Neuron (in vitro differentiated cells): ENCODE results near the gene TPH2.

ENCODE experiments used
- H2AFZ ChIP-seq: one replicate; pipeline ENCODE4 v1.6.1; 2013; ENCODE audit warnings: low read depth, mild to moderate bottlenecking, inconsistent platforms, low read length, moderate library complexity
- H3K27me3 ChIP-seq: one replicate; pipeline ENCODE4 v1.6.1; 2013; ENCODE audit warnings: low read length; ENCODE audit not compliant: insufficient read depth
- H3K36me3 ChIP-seq: one replicate; pipeline ENCODE4 v1.6.1; 2013; ENCODE audit warnings: low read length; ENCODE audit not compliant: insufficient read depth
- H3K4me1 ChIP-seq: one replicate; pipeline ENCODE4 v1.6.1; 2013; ENCODE audit warnings: low read length; ENCODE audit not compliant: insufficient read depth
- H3K4me3 ChIP-seq: 2 replicates; pipeline ENCODE4 v1.5.1; 2013; ENCODE audit warnings: mild to moderate bottlenecking, low read length, moderate library complexity
- H3K9me3 ChIP-seq: one replicate; pipeline ENCODE4 v1.6.1; 2013; ENCODE audit warnings: low read length

Gene TPH2

DNA sequence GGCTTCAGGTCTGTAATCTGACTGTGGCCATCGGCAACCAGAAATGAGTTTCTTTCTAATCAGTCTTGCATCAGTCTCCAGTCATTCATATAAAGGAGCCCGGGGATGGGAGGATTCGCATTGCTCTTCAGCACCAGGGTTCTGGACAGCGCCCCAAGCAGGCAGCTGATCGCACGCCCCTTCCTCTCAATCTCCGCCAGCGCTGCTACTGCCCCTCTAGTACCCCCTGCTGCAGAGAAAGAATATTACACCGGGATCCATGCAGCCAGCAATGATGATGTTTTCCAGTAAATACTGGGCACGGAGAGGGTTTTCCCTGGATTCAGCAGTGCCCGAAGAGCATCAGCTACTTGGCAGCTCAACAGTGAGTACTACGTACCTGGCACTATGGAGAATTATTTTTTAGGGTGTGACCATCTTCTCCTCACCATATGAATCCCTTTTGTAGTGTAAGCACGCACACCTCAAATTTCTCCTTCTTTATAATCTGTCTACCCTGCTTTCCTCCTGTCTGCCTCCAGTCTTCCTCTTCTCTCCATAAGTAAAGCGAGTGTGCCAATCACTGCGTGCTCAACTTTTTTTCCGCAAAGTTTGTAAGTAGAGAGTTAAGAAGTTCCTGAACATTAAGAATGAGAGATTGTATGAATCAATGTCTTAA lies at the start of gene TPH2:
TPH2 (plus strand) TSS at position 118 of the 658 bp plus-strand sequence; CDS start at position 260, 142 bp downstream.
- H3K4me1 ChIP-seq: no peaks in the 10 kb centered on the region
- H3K36me3 ChIP-seq: no peaks in the 10 kb centered on the region
- no peak within 1 kb of the TSS for H2AFZ ChIP-seq
- no peaks in the 10 kb centered on the region for H3K27me3 ChIP-seq
- H3K4me3 ChIP-seq: no peak within 1 kb of the TSS
- no peaks in the 10 kb centered on the region for H3K9me3 ChIP-seq

GRCh38 chr12:71890475-71890874 lies 48.2 kb upstream of the TPH2 start:
- H3K4me1 ChIP-seq: no peaks in the 10 kb centered on the region
- peaks cover 20% of the 10 kb centered on the region for H3K36me3 ChIP-seq
- no peaks in the 10 kb centered on the region for H3K9me3 ChIP-seq
- no peak overlapping the region for H3K4me3 ChIP-seq
- H3K27me3 ChIP-seq: no peaks in the 10 kb centered on the region
- H2AFZ ChIP-seq: no peak overlapping the region

DNA sequence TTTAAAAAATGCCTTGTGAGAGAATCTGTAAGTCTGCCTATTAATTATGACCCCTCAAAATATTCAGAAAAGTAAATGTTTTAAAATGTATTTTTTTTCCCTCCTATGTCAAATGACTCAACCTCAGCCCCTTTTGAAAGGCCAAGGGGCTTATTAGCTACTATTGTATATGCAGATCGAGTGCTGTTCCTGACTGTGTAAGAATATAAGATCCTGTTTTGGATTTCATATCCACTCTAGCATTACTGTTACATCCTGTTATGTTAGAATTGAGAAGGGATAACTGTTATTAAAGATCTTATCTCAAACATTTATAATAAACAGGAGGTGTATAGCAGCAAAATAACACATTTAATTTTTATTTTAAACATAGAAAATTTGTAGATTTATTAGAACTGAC lies 46.6 kb upstream of the TPH2 start:
- H3K4me1 ChIP-seq: no peaks in the 10 kb centered on the region

DNA sequence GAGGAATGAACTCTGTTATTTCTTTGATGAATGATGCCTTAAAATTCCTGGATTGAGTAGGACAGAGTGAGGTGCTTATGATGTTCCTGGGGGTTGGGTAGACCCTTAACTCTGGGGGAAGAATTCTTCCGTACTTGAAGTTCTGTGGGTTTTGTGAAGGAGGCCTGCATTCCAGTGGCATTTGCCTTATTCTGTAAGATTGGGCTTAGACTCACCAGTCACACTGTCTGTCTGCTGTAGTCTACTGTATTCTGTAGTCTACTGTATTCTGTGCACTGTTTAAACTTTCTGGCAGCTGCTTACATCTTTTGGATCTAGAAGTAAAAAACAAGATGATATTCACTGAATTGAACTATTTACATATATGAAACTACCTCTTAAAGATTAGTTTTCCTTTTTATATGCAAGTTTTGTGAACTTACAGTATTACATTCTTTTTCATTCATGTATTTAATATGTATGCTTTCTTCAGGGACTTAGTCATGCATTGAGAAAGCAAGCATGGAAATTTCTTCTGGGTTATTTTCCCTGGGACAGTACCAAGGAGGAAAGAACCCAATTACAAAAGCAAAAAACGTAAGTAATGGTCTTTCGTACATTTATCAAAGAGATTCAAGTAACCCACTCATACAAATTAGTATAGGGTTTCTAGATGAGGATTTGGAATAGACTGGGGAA lies 42.3 kb upstream of the TPH2 start:
- Histone ChIP-seq H3K4me3 (no peak overlapping the region), H2AFZ (no peak overlapping the region), H3K27me3 (no peaks in the 10 kb centered on the region), H3K9me3 (no peaks in the 10 kb centered on the region), H3K36me3 (peaks cover 50% of the 10 kb centered on the region), H3K4me1 (no peaks in the 10 kb centered on the region)

More for the DNA sequence above, 46.6 kb upstream of the TPH2 start:
- Histone ChIP-seq H3K27me3 (no peaks in the 10 kb centered on the region), H3K4me3 (no peak overlapping the region), H2AFZ (no peak overlapping the region), H3K36me3 (peaks cover 24% of the 10 kb centered on the region), H3K9me3 (no peaks in the 10 kb centered on the region)

- no peaks in the 10 kb centered on the region for H3K4me1 ChIP-seq
- no peak overlapping the region for H3K4me3 ChIP-seq
- H3K27me3 ChIP-seq: no peaks in the 10 kb centered on the region
- H3K9me3 ChIP-seq: no peaks in the 10 kb centered on the region
- H3K36me3 ChIP-seq: peaks cover 54% of the 10 kb centered on the region
- no peak overlapping the region for H2AFZ ChIP-seq
Observed at GRCh38 chr12:71900091-71900490, 38.6 kb upstream of the TPH2 start.

GRCh38 chr12:71904629-71905028 lies 34.0 kb upstream of the TPH2 start:
- Histone ChIP-seq H2AFZ (no peak overlapping the region), H3K9me3 (no peaks in the 10 kb centered on the region), H3K4me3 (no peak overlapping the region), H3K27me3 (no peaks in the 10 kb centered on the region), H3K36me3 (peaks cover 43% of the 10 kb centered on the region), H3K4me1 (no peaks in the 10 kb centered on the region)

- H3K27me3 ChIP-seq: no peaks in the 10 kb centered on the region
- no peak overlapping the region for H3K4me3 ChIP-seq
- H3K9me3 ChIP-seq: no peaks in the 10 kb centered on the region
- no peak overlapping the region for H2AFZ ChIP-seq
- no peaks in the 10 kb centered on the region for H3K36me3 ChIP-seq
- H3K4me1 ChIP-seq: no peaks in the 10 kb centered on the region
Observed at GRCh38 chr12:71935594-71935993, 3.1 kb upstream of the TPH2 start.

DNA sequence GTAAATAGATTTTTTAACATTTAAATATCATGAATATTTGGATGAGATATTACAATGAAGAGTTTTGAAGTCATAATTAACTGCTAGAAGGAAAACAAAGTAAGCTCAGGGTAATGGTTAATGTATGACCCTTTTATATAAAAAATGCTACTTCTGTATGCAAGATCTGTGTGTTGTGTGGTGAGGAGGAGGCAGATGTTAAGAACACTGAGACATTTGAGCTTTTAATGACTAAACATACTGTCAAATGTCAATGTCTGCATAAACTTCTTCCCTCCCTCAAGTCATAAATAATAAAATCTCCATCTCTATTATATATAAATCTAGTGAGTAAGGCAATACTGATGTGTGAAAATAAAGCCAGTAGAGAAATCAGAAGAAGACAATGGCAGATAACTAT lies 1.4 kb downstream of the TPH2 start:
- Histone ChIP-seq H3K4me1 (peaks cover 6% of the 10 kb centered on the region), H3K9me3 (no peaks in the 10 kb centered on the region), H3K4me3 (no peak overlapping the region), H2AFZ (no peak overlapping the region), H3K36me3 (no peaks in the 10 kb centered on the region), H3K27me3 (no peaks in the 10 kb centered on the region)

DNA sequence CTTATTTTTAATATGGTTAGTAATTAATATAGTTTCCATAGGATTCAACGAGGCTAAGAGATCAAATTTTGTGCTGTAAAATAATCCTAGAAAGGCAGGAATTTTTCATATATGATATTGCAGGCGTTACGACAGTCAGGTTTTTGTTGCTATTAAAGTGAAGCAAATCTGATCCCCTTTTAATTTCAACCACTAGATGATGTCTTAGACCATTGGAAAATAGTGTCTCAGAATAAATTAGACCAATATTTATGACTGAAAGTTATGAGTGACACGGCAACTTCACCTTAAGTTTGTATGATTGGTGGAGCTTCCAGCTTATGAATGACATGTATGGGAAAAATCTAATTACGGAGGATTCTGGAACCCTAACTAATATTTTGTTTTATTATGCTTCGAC lies 2.5 kb downstream of the TPH2 start:
- no peak overlapping the region for H3K4me3 ChIP-seq
- peaks cover 6% of the 10 kb centered on the region for H3K4me1 ChIP-seq
- H2AFZ ChIP-seq: no peak overlapping the region
- no peaks in the 10 kb centered on the region for H3K27me3 ChIP-seq
- H3K36me3 ChIP-seq: no peaks in the 10 kb centered on the region
- H3K9me3 ChIP-seq: no peaks in the 10 kb centered on the region

- no peak overlapping the region for H2AFZ ChIP-seq
Observed at GRCh38 chr12:71942259-71942658, 3.6 kb downstream of the TPH2 start.

GRCh38 chr12:71942703-71943102 lies 4.1 kb downstream of the TPH2 start:
- H2AFZ ChIP-seq: no peak overlapping the region
- H3K9me3 ChIP-seq: no peaks in the 10 kb centered on the region
- no peaks in the 10 kb centered on the region for H3K36me3 ChIP-seq
- H3K4me3 ChIP-seq: no peak overlapping the region
- no peaks in the 10 kb centered on the region for H3K27me3 ChIP-seq
- peaks cover 16% of the 10 kb centered on the region for H3K4me1 ChIP-seq

More at GRCh38 chr12:71942259-71942658, 3.6 kb downstream of the TPH2 start:
- no peaks in the 10 kb centered on the region for H3K9me3 ChIP-seq
- H3K27me3 ChIP-seq: no peaks in the 10 kb centered on the region
- peaks cover 13% of the 10 kb centered on the region for H3K4me1 ChIP-seq
- no peaks in the 10 kb centered on the region for H3K36me3 ChIP-seq
- H3K4me3 ChIP-seq: no peak overlapping the region

DNA sequence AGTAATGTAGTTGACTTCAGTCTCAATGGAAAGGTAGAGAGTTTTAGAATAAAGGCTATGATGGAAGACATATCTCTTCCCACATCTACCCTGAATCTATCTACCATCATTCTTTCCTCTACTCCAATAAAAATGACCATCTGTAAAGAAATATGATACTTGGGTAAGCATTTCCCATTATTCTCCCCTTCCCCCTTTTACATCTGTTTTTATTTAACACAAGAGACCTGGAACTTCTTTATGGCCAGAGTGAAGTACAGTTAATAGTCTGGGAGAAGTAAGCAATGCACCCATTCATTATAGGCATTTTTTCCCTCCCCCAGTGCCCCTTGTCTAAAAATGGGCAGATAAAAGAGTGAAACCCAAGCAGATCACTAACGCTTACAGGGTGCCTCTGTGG lies 6.5 kb downstream of the TPH2 start:
- H3K36me3 ChIP-seq: no peaks in the 10 kb centered on the region
- H2AFZ ChIP-seq: no peak overlapping the region
- H3K27me3 ChIP-seq: no peaks in the 10 kb centered on the region
- H3K4me3 ChIP-seq: no peak overlapping the region
- no peaks in the 10 kb centered on the region for H3K9me3 ChIP-seq
- peaks cover 32% of the 10 kb centered on the region for H3K4me1 ChIP-seq

DNA sequence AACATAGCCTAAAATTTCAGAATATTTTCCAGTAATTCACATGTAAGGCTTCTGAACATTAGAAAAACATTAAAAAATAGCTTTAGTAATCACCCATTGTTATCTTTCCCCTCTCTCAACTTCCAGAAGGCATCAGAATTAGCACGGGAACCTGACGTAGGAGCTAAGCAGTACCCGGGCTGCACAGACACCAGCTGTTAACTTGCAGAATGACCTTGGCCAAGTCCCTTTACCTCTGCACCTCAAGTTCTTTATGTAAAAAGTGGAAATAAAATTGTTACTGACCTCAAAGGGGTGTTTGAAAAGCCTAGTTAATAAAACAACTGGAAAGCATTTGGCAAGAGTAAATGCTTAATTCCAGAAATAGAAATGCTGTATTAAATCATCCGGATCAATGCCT lies 7.2 kb downstream of the TPH2 start:
- Histone ChIP-seq H3K4me1 (peaks cover 32% of the 10 kb centered on the region), H3K9me3 (no peaks in the 10 kb centered on the region), H3K4me3 (no peak overlapping the region), H3K36me3 (no peaks in the 10 kb centered on the region), H2AFZ (no peak overlapping the region), H3K27me3 (no peaks in the 10 kb centered on the region)
